MM.1S (cell line): Measurements from ENCODE around the gene FRAT1.

ENCODE experiments used
- EZH2phosphoT487 ChIP-seq: fragments of 300-600 bp; sonication (generic); IDR thresholded peaks from 2 replicates; pipeline ENCODE4 v1.6.1; 2018; ENCODE audit warnings: antibody characterized with exemption, low read length
- TF ChIP-seq, protein P1 (sequence below): fragments of 300-600 bp; sonication (generic); IDR thresholded peaks from 2 replicates; pipeline ENCODE4 v1.5.1; 2016; ENCODE audit warnings: antibody characterized with exemption, low read length, mixed read lengths

DNA sequence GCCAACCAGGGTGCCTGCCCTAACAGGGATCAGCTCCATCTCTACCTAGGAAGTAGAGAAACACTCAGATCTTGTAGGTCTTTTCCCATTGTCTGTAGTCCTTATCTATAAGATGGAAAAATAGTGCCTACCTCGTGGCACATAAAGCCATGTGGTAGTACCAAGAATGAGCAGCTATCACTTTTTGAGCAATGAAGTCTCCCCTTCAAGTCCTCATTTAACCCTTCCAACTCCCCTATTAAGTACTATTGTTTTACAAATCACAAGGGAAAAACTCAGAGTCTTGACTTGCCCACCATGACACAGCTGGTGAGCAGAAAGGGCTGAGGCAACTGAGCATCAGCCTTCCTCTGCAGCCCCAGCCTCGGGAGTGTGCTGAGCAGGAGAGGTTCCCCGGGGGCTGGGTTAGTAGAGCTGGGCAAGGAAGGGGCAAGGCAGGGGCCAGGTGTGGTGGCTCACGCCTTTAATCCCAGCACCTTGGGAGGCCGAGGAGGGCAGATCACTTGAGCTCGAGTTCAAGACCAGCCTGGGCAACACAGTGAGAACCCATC is 12.2 kb downstream of the FRAT1 start:
- TF ChIP-seq, protein P1, sequence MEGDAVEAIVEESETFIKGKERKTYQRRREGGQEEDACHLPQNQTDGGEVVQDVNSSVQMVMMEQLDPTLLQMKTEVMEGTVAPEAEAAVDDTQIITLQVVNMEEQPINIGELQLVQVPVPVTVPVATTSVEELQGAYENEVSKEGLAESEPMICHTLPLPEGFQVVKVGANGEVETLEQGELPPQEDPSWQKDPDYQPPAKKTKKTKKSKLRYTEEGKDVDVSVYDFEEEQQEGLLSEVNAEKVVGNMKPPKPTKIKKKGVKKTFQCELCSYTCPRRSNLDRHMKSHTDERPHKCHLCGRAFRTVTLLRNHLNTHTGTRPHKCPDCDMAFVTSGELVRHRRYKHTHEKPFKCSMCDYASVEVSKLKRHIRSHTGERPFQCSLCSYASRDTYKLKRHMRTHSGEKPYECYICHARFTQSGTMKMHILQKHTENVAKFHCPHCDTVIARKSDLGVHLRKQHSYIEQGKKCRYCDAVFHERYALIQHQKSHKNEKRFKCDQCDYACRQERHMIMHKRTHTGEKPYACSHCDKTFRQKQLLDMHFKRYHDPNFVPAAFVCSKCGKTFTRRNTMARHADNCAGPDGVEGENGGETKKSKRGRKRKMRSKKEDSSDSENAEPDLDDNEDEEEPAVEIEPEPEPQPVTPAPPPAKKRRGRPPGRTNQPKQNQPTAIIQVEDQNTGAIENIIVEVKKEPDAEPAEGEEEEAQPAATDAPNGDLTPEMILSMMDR, result no peak
- TF ChIP-seq EZH2phosphoT487, result no peak
